IPS-11a (cell line): ENCODE data around the gene DDX1.
"Not testable (repeated sequence)": the region's sequence is repeated elsewhere in the genome, so short reads cannot be mapped to it uniquely, and the experiment has no call there.

ENCODE experiments used
- H3K4me3 ChIP-seq: one replicate; pipeline ENCODE4 v1.5.1; 2013; ENCODE audit warnings: low read depth, low read length, control low read depth

Gene DDX1

GRCh38 chr2:15672961-15673918 lies 81.6 kb downstream of the DDX1 start:
- no peak overlapping the region for H3K4me3 ChIP-seq

- H3K4me3 ChIP-seq: no peak overlapping the region
These were observed 82.4 kb downstream of the DDX1 start for GRCh38 chr2:15673919-15674636.

- no peak overlapping the region for H3K4me3 ChIP-seq
These were observed 83.2 kb downstream of the DDX1 start for GRCh38 chr2:15674637-15675455.

- H3K4me3 ChIP-seq: no peak overlapping the region
These were observed 84.0 kb downstream of the DDX1 start for GRCh38 chr2:15675456-15676195.

- H3K4me3 ChIP-seq: no peak overlapping the region
These were observed 85.6 kb downstream of the DDX1 start for GRCh38 chr2:15677141-15677843.

- no peak overlapping the region for H3K4me3 ChIP-seq
These were observed 86.7 kb downstream of the DDX1 start for GRCh38 chr2:15678346-15678745.

GRCh38 chr2:15678909-15679308 lies 87.2 kb downstream of the DDX1 start:
- no peak overlapping the region for H3K4me3 ChIP-seq

- H3K4me3 ChIP-seq: no peak overlapping the region
These were observed 87.8 kb downstream of the DDX1 start for GRCh38 chr2:15679386-15679924.

- not testable (repeated sequence) for H3K4me3 ChIP-seq
These were observed 88.5 kb downstream of the DDX1 start for GRCh38 chr2:15680132-15680531.
